K562 (cell line): ENCODE measurements around the gene NAV2. TPM values are rescaled to one million over a fixed set of nuclear protein-coding genes. Genes with fewer than 3 reads are reported as not detected.

Experiments used
- ATAC-seq: fragments of 200-7000 bp; cut with Tn5 transposase; 3 replicates; pipeline ENCODE4 v1.9.1; 2020; ENCODE audit warnings: moderate library complexity
- BruUV-seq: library from RNA; stranded (reverse); fragments of 400-500 nt; replicated peaks from 2 replicates; lab custom pipeline; 2021; lab: Mats Ljungman, UMichigan
- CTCF ChIA-PET: fragments of 300-600 bp; formaldehyde crosslinking; extraction: SDS; loops from one replicate; lab custom pipeline; 2021; ENCODE audit warnings: low intra/inter-chr PET ratio; lab: Yijun Ruan, JAX
- POLR2A ChIA-PET: fragments of 300-600, 350-650 bp; sonication (Branson Sonifier 250); formaldehyde crosslinking; extraction: SDS; loops from one replicate; lab custom pipeline; 2021; ENCODE audit warnings: antibody characterized with exemption, inconsistent platforms; lab: Yijun Ruan, JAX
- DNase-seq, 4 experiments: peaks; one replicate each; pipeline versions ENCODE4 v3.0.0 to v3.0.0-alpha.2; 2011 to 2018; ENCODE audit warnings: low spot score in 3 of 4, mixed read lengths in 3 of 4; ENCODE audit errors: extremely low read depth in 1 of 4
- FAIRE-seq: peaks from 2 replicates; lab custom pipeline; 2011; peaks lifted over from hg19 to GRCh38; lab: Jason Lieb, UNC
- H2AFZ ChIP-seq: 2 replicates; pipeline ENCODE4 v1.6.0; 2011; ENCODE audit warnings: low read depth, low read length, control low read depth, inconsistent platforms
- H3K27ac ChIP-seq: fragments of 200-600 bp; 3 replicates; pipeline ENCODE4 v1.8.0; 2011; ENCODE audit warnings: low read depth, mild to moderate bottlenecking, control low read depth, inconsistent platforms, low read length, moderate library complexity, mixed read lengths; ENCODE audit errors: extremely low read depth
- H3K27me3 ChIP-seq, 2 experiments: fragments of 300-600 bp in 1 of 2; 2 replicates in 1 of 2; 3 replicates in 1 of 2; pipeline versions ENCODE4 v1.6.0 to v1.8.0; 2011; ENCODE audit warnings: inconsistent platforms in 2 of 2, low read length in 2 of 2, mild to moderate bottlenecking in 1 of 2, mixed read lengths in 1 of 2, moderate library complexity in 1 of 2; ENCODE audit not compliant: control insufficient read depth in 2 of 2, insufficient read depth in 2 of 2
- H3K36me3 ChIP-seq: fragments of 300-600 bp; 3 replicates; pipeline ENCODE4 v1.8.0; 2011; ENCODE audit warnings: mild to moderate bottlenecking, low read length, inconsistent platforms; ENCODE audit not compliant: control insufficient read depth, insufficient read depth
- H3K4me1 ChIP-seq, 2 experiments: fragments of 200-600 bp in 1 of 2; replicated peaks in 1 of 2; 2 replicates in 1 of 2; 3 replicates in 1 of 2; pipeline versions ENCODE4 v1.5.1 to v1.8.0; 2011; ENCODE audit warnings: inconsistent platforms in 2 of 2, low read length in 2 of 2, mild to moderate bottlenecking in 1 of 2, mixed read lengths in 1 of 2, moderate library complexity in 1 of 2; ENCODE audit not compliant: control insufficient read depth in 2 of 2, insufficient read depth in 2 of 2
- H3K4me2 ChIP-seq: 2 replicates; pipeline ENCODE4 v1.6.1; 2011; ENCODE audit warnings: low read length, control low read depth, inconsistent platforms, mixed read lengths; ENCODE audit not compliant: insufficient read depth
- H3K4me3 ChIP-seq: fragments of 200-600 bp; sonication (generic), shearing (Covaris generic); 2 replicates; pipeline ENCODE4 v1.5.1; 2016; ENCODE audit warnings: control low read depth, inconsistent platforms
- H3K79me2 ChIP-seq: fragments of 200-600 bp; 3 replicates; pipeline ENCODE4 v1.8.0; 2011; ENCODE audit warnings: low read length, inconsistent platforms; ENCODE audit not compliant: control insufficient read depth, insufficient read depth
- H3K9ac ChIP-seq, 2 experiments: 2 replicates each; pipeline versions ENCODE4 v1.6.0 to v1.6.1; 2011; ENCODE audit warnings: low read depth in 2 of 2, low read length in 2 of 2, control low read depth in 1 of 2, inconsistent platforms in 1 of 2, mild to moderate bottlenecking in 1 of 2, mixed read lengths in 1 of 2; ENCODE audit not compliant: insufficient read depth in 1 of 2
- H3K9me1 ChIP-seq: one replicate; pipeline ENCODE4 v1.6.0; 2011; ENCODE audit warnings: inconsistent platforms, mild to moderate bottlenecking, low read length, moderate library complexity; ENCODE audit not compliant: control insufficient read depth, insufficient read depth
- H3K9me3 ChIP-seq: replicated peaks from 2 replicates; pipeline ENCODE4 v1.5.1; 2011; ENCODE audit warnings: low read depth, low read length, inconsistent platforms; ENCODE audit not compliant: control insufficient read depth, insufficient read depth
- H4K20me1 ChIP-seq: replicated peaks from 2 replicates; pipeline ENCODE4 v1.6.1; 2011; ENCODE audit warnings: low read length, inconsistent platforms, mixed read lengths; ENCODE audit not compliant: control insufficient read depth, insufficient read depth
- DEAF1 ChIP-seq: fragments of 450-650 bp; formaldehyde crosslinking; IDR thresholded peaks from 2 replicates; pipeline ENCODE4 v1.4.0; 2020; ENCODE audit warnings: mild to moderate bottlenecking, moderate library complexity
- FOXK1 ChIP-seq: sonication (generic); formaldehyde crosslinking; IDR thresholded peaks from 2 replicates; pipeline ENCODE4 v1.8.0; 2022; ENCODE audit warnings: missing genetic modification reagents, mild to moderate bottlenecking, borderline replicate concordance
- FUS ChIP-seq: fragments of 200-400 bp; formaldehyde crosslinking; optimal IDR thresholded peaks from 2 replicates; pipeline ENCODE3; 2017; ENCODE audit warnings: low read depth, low read length
- GTF3C2 ChIP-seq: IDR thresholded peaks from 3 replicates; pipeline ENCODE4 v1.6.1; 2011; ENCODE audit warnings: borderline replicate concordance, mild to moderate bottlenecking, moderate library complexity; ENCODE audit not compliant: insufficient read length; ENCODE audit errors: extremely low read depth
- HMG20B ChIP-seq: fragments of 250-450 bp; sonication (Bioruptor Pico); IDR thresholded peaks from 2 replicates; pipeline ENCODE4 v1.5.0; 2021; ENCODE audit warnings: mild to moderate bottlenecking
- MAZ ChIP-seq, 2 experiments: fragments of 450-650 bp in 1 of 2; sonication (generic) in 1 of 2; formaldehyde crosslinking; IDR thresholded peaks in 1 of 2; conservative IDR thresholded peaks in 1 of 2; 2 replicates each; pipeline versions ENCODE4 v1.4.0 to v1.5.0; 2020; ENCODE audit warnings: mild to moderate bottlenecking in 1 of 2, missing genetic modification reagents in 1 of 2
- MEF2D ChIP-seq: conservative IDR thresholded peaks from 2 replicates; pipeline ENCODE4 v1.6.1; 2016; ENCODE audit warnings: low read depth, missing genetic modification characterization, missing compliant biosample characterization
- PHF20 ChIP-seq: fragments of 450-650 bp; IDR thresholded peaks from 2 replicates; pipeline ENCODE4 v1.6.1; 2018; ENCODE audit not compliant: partially characterized antibody
- RB1 ChIP-seq: fragments of 450-650 bp; IDR thresholded peaks from 2 replicates; pipeline ENCODE4 v1.6.1; 2017; ENCODE audit warnings: low read depth, mild to moderate bottlenecking
- RBM39 ChIP-seq: fragments of 200-400 bp; formaldehyde crosslinking; optimal IDR thresholded peaks from 2 replicates; pipeline ENCODE3; 2018; ENCODE audit warnings: low read depth, low read length
- SIX5 ChIP-seq, 2 experiments: IDR thresholded peaks; 2 replicates each; pipeline ENCODE4 v1.6.1; 2011; ENCODE audit warnings: low read length in 2 of 2, borderline replicate concordance in 1 of 2, low read depth in 1 of 2, mild to moderate bottlenecking in 1 of 2, moderate library complexity in 1 of 2; ENCODE audit not compliant: insufficient read depth in 1 of 2
- SNIP1 ChIP-seq: fragments of 450-650 bp; IDR thresholded peaks from 2 replicates; pipeline ENCODE4 v1.7.1; 2017; ENCODE audit warnings: low read depth, mild to moderate bottlenecking
- TBL1XR1 ChIP-seq, 2 experiments: IDR thresholded peaks; 2 replicates each; pipeline ENCODE4 v1.6.1; 2012; ENCODE audit warnings: improper control_type of control experiment in 2 of 2, low read length in 2 of 2, mild to moderate bottlenecking in 1 of 2
- TBP ChIP-seq: optimal IDR thresholded peaks from 2 replicates; pipeline ENCODE3; 2011; ENCODE audit warnings: low read depth, low read length, improper control_type of control experiment
- TCF7 ChIP-seq: sonication (generic); IDR thresholded peaks from 2 replicates; pipeline ENCODE4 v1.6.1; 2016; ENCODE audit warnings: antibody characterized with exemption, borderline replicate concordance
- ZBTB1 ChIP-seq: sonication (generic); formaldehyde crosslinking; IDR thresholded peaks from 2 replicates; pipeline ENCODE4 v1.8.1; 2023; ENCODE audit warnings: missing genetic modification reagents, low read depth, mild to moderate bottlenecking, borderline replicate concordance
- ZEB2 ChIP-seq: fragments of 450-650 bp; IDR thresholded peaks from 2 replicates; pipeline ENCODE4 v1.6.1; 2016
- WGBS: fragments of 100-300 bp; shearing (Covaris generic); methylation state at CpG from one replicate; pipeline ENCODE4 v1.1.6; 2016; ENCODE audit warnings: low coverage, mixed read lengths; ENCODE audit not compliant: insufficient coverage; ENCODE audit errors: missing lambda C conversion rate; 5-methylcytosine and 5-hydroxymethylcytosine counted together
- in situ Hi-C: fragments of 300-500 bp; cut with MboI; formaldehyde crosslinking; loops from 4 replicates; pipeline ENCODE4 v1.15.0; 2018; ENCODE audit warnings: inconsistent platforms, mixed read lengths
- intact Hi-C: fragments of 100-400 bp; cut with micrococcal nuclease; formaldehyde crosslinking; loops from 2 replicates; pipeline ENCODE4 v1.14.2; 2022
- polyA plus RNA-seq, 8 experiments: library from polyadenylated mRNA; depleted of rRNA in 4 of 8; stranded (reverse) in 5 of 8; unstranded in 3 of 8; fragments of >200 nt; fragmentation: Nextera tagmentation in 2 of 8; fragmentation: Illumina TruSeq in 1 of 8; extraction: Ambion mirVana in 2 of 8; extraction: Trizol in 1 of 8; gene quantifications; 2 replicates each; pipeline versions ENCODE4 v1.2.1 to v1.2.3, GENCODE V29; 2011 to 2014; ENCODE audit warnings: inconsistent platforms in 1 of 8, missing spikeins in 1 of 8
- total RNA-seq, 7 experiments: library from RNA; depleted of rRNA in 6 of 7; stranded (reverse); fragments of >200 nt in 6 of 7; fragmentation: Illumina TruSeq in 2 of 7; extraction: Trizol in 2 of 7; gene quantifications; 2 replicates each; pipeline versions ENCODE4 v1.2.1 to v1.2.3, GENCODE V29; 2011 to 2021; ENCODE audit warnings: low replicate concordance in 1 of 7

NAV2 gene
- total and polyA plus RNA-seq, 9 of the 15 experiments (the other 6 are each of a cell fraction or from before 2014, with no cell fraction given), result 0.03 to 0.35 (median 0.05) TPM

GRCh38 chr11:19674836-19675235, 37.8 kb upstream of the NAV2 start:
- intact Hi-C loops, result no loop called here
- BruUV-seq, result no TSS peak
- H3K79me2 ChIP-seq, result no peaks in the 10 kb centered on the region
- H3K27ac ChIP-seq, result no peak overlapping the region
- ATAC-seq (no peak), FAIRE-seq (no peak), DNase-seq (no peak)
- WGBS, result 0% methylated on average over 3 of the region's 3 CpGs
- in situ Hi-C loops, result no loop called here
- H3K9me3 ChIP-seq, result no peaks in the 10 kb centered on the region
- H3K9ac ChIP-seq, result no peak overlapping the region
- no peaks in the 10 kb centered on the region for H4K20me1 ChIP-seq
- H3K4me2 ChIP-seq, result no peak overlapping the region
- ChIA-PET CTCF (no interaction called here), POLR2A (no interaction called here)
- H3K9me1 ChIP-seq, result no peaks in the 10 kb centered on the region
- H3K4me1 ChIP-seq, result no peaks in the 10 kb centered on the region
- TF ChIP-seq GTF3C2 (no peak), TCF7 (no peak), TBL1XR1 (IDR thresholded peaks at IDR 0.05; ENCODE audit: low read length in 2 of 2) (no peak), MEF2D (tag) (no peak), FOXK1 (CRISPR knock-in tag) (no peak), SNIP1 (no peak), ZEB2 (no peak), RBM39 (no peak), MAZ (CRISPR knock-in tag; conservative IDR thresholded peaks at IDR 0.05 in 1 of 2, IDR thresholded peaks at IDR 0.05 in 1 of 2) (no peak), HMG20B (CRISPR knock-in tag) (no peak), RB1 (no peak), PHF20 (no peak), ZBTB1 (CRISPR knock-in tag) (no peak), TBP (no peak), DEAF1 (CRISPR knock-in tag) (no peak), FUS (no peak), SIX5 (IDR thresholded peaks at IDR 0.05; ENCODE audit: borderline replicate concordance in 1 of 2, insufficient read depth in 1 of 2, low read depth in 1 of 2, low read length in 2 of 2) (no peak)
- no peak overlapping the region for H2AFZ ChIP-seq
- peaks cover 5 to 40% of the 10 kb centered on the region in 2 experiments; a peak in 4 of 5 replicates for H3K27me3 ChIP-seq
- no peak overlapping the region for H3K4me3 ChIP-seq
- H3K36me3 ChIP-seq, result no peaks in the 10 kb centered on the region
